ENCODE data around the gene RBM18.

Gene RBM18

GRCh38 chr9:122302237-122303093, 37.8 kb upstream of the RBM18 start:
- TF ChIP-seq CTCF (IDR thresholded peaks at IDR 0.05), result no peak
- no peak for DNase-seq
- no peak overlapping the region for H3K27ac Mint-ChIP-seq
- H3K4me3 Mint-ChIP-seq, result no peak overlapping the region
- no peaks in the 10 kb centered on the region for H3K9me3 Mint-ChIP-seq
- peaks cover 27% of the 10 kb centered on the region for H3K36me3 Mint-ChIP-seq (ENCODE audit: low read depth)
- H3K27me3 Mint-ChIP-seq (ENCODE audit: low read depth, poor library complexity), result no peaks in the 10 kb centered on the region
- no peaks in the 10 kb centered on the region for H3K4me1 Mint-ChIP-seq

- TF ChIP-seq CTCF (IDR thresholded peaks at IDR 0.05), result no peak
- Mint-ChIP-seq H3K27ac (no peak overlapping the region), H3K9me3 (no peaks in the 10 kb centered on the region), H3K4me3 (no peak overlapping the region), H3K36me3 (ENCODE audit: low read depth) (peaks cover 49% of the 10 kb centered on the region), H3K4me1 (no peaks in the 10 kb centered on the region), H3K27me3 (ENCODE audit: low read depth, poor library complexity) (no peaks in the 10 kb centered on the region)
- DNase-seq, result no peak
These were observed 32.9 kb upstream of the RBM18 start for GRCh38 chr9:122297512-122297911.

- no peak for DNase-seq
- Mint-ChIP-seq H3K4me3 (no peak overlapping the region), H3K27ac (no peak overlapping the region), H3K27me3 (ENCODE audit: low read depth, poor library complexity) (no peaks in the 10 kb centered on the region), H3K36me3 (ENCODE audit: low read depth) (peaks cover 57% of the 10 kb centered on the region), H3K9me3 (no peaks in the 10 kb centered on the region), H3K4me1 (no peaks in the 10 kb centered on the region)
- TF ChIP-seq CTCF (IDR thresholded peaks at IDR 0.05), result no peak
These were observed 29.9 kb upstream of the RBM18 start for GRCh38 chr9:122294531-122294930.

GRCh38 chr9:122291458-122291857, 26.8 kb upstream of the RBM18 start:
- Mint-ChIP-seq H3K27me3 (ENCODE audit: low read depth, poor library complexity) (no peaks in the 10 kb centered on the region), H3K4me1 (no peaks in the 10 kb centered on the region), H3K9me3 (no peaks in the 10 kb centered on the region), H3K4me3 (no peak overlapping the region), H3K27ac (no peak overlapping the region), H3K36me3 (ENCODE audit: low read depth) (peaks cover 52% of the 10 kb centered on the region)
- TF ChIP-seq CTCF (IDR thresholded peaks at IDR 0.05), result no peak
- no peak for DNase-seq

GRCh38 chr9:122287214-122287720, 22.6 kb upstream of the RBM18 start:
- H3K36me3 Mint-ChIP-seq (ENCODE audit: low read depth), result peaks cover 32% of the 10 kb centered on the region
- no peaks in the 10 kb centered on the region for H3K9me3 Mint-ChIP-seq
- no peaks in the 10 kb centered on the region for H3K27me3 Mint-ChIP-seq (ENCODE audit: low read depth, poor library complexity)
- H3K4me3 Mint-ChIP-seq, result no peak overlapping the region
- no peaks in the 10 kb centered on the region for H3K4me1 Mint-ChIP-seq
- H3K27ac Mint-ChIP-seq, result no peak overlapping the region
- DNase-seq, result no peak
- TF ChIP-seq CTCF (IDR thresholded peaks at IDR 0.05), result no peak

- Mint-ChIP-seq H3K27me3 (ENCODE audit: low read depth, poor library complexity) (no peaks in the 10 kb centered on the region), H3K4me3 (no peak overlapping the region), H3K27ac (no peak overlapping the region), H3K36me3 (ENCODE audit: low read depth) (peaks cover 27% of the 10 kb centered on the region), H3K4me1 (peaks cover 1% of the 10 kb centered on the region), H3K9me3 (no peaks in the 10 kb centered on the region)
- no peak for TF ChIP-seq CTCF (IDR thresholded peaks at IDR 0.05)
- no peak for DNase-seq
These were observed 22.1 kb upstream of the RBM18 start for GRCh38 chr9:122286764-122287163.

Data from nephron progenitor cell (in vitro differentiated cells).